ENCODE measurements around the gene DAW1. TPM values are rescaled to one million over a fixed set of nuclear protein-coding genes. Genes with fewer than 3 reads are reported as not detected.

Gene DAW1
- total RNA-seq, 1 experiment from 2014 or later, result 0.20 TPM

DNA sequence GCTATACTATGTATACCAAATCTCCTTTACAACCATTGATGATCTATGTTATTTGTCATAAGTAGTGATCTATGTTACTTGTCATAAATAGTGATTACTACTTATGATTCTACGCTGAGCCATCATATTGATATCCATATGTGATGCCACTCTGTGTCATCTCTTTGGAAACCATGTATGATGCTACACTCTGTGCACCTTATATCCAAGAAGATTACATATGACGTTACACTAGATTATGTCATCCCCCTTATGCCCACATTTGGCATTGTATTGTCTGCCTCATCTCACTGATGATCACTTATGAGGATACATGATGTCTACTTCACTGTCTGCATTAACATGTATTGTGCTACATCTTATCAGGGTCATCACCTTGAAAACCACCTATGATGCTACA is 42.9 kb downstream of the DAW1 start:
- Histone ChIP-seq H3K36me3 (ENCODE audit: control insufficient read depth in 1 of 2, insufficient read depth in 2 of 2, low read length in 2 of 2) (no peaks in the 10 kb centered on the region), H2AFZ (ENCODE audit: low read depth, low read length, poor library complexity, severe bottlenecking) (no peak overlapping the region), H3K4me1 (ENCODE audit: control insufficient read depth in 1 of 2, insufficient read depth in 2 of 2, low read length in 2 of 2) (no peaks in the 10 kb centered on the region), H3K9me3 (ENCODE audit: control insufficient read depth in 1 of 2, insufficient read depth in 1 of 2, low read depth in 1 of 2, low read length in 2 of 2) (no peaks in the 10 kb centered on the region), H3K9ac (ENCODE audit: low read length) (no peak overlapping the region), H3K4me2 (ENCODE audit: low read length) (no peak overlapping the region), H4K20me1 (ENCODE audit: insufficient read depth) (no peaks in the 10 kb centered on the region), H3K27ac (ENCODE audit: low read depth, low read length) (no peak overlapping the region), H3K9me2 (ENCODE audit: insufficient read depth) (no peaks in the 10 kb centered on the region), H3K4me3 (replicated peaks in 1 of 2; ENCODE audit: low read depth in 1 of 2, low read length in 2 of 2) (no peak overlapping the region), H3K79me2 (ENCODE audit: insufficient read depth, low read length) (no peaks in the 10 kb centered on the region), H3K27me3 (ENCODE audit: insufficient read depth, low read length) (no peaks in the 10 kb centered on the region)
- no peak for ATAC-seq
- TF ChIP-seq EZH2 (IDR thresholded peaks at IDR 0.05) (no peak), CBX3 (IDR thresholded peaks at IDR 0.05; ENCODE audit: low read depth) (no peak), EGR1 (IDR thresholded peaks at IDR 0.05; ENCODE audit: low read depth) (no peak), MAX (IDR thresholded peaks at IDR 0.05) (no peak), ELF1 (IDR thresholded peaks at IDR 0.05; ENCODE audit: borderline replicate concordance, low read depth) (no peak), SRF (IDR thresholded peaks at IDR 0.05; ENCODE audit: low read depth) (no peak), POLR2A (IDR thresholded peaks at IDR 0.05; ENCODE audit: borderline replicate concordance, extremely low read depth, insufficient read depth, insufficient read length) (no peak), FOSL1 (IDR thresholded peaks at IDR 0.05; ENCODE audit: low read depth) (no peak), ZFX (IDR thresholded peaks at IDR 0.05) (no peak), ATF3 (IDR thresholded peaks at IDR 0.05) (no peak), YY1 (IDR thresholded peaks at IDR 0.05; ENCODE audit: extremely low read depth, insufficient replicate concordance, low read depth, low read length) (no peak), POLR2AphosphoS5 (IDR thresholded peaks at IDR 0.05; ENCODE audit: low read depth, low read length) (no peak), SIN3A (IDR thresholded peaks at IDR 0.05; ENCODE audit: low read depth) (no peak)
- ChIA-PET CTCF (no interaction called here), RAD21 (ENCODE audit: low non-redundant PET in 1 of 2, low total read pairs in 2 of 2, uncharacterized antibody in 2 of 2, unreplicated experiment in 2 of 2) (no interaction called here), POLR2A (no interaction called here)
- DNase-seq (ENCODE audit: low read depth, low spot score), result no peak
- BruUV-seq (replicated peaks), result no TSS peak
- intact Hi-C loops (cut with micrococcal nuclease), result no loop called here

- no TSS peak for BruUV-seq (replicated peaks)
- H2AFZ ChIP-seq (ENCODE audit: low read depth, low read length, poor library complexity, severe bottlenecking), result no peak overlapping the region
- no peaks in the 10 kb centered on the region for H3K9me3 ChIP-seq (ENCODE audit: control insufficient read depth in 1 of 2, insufficient read depth in 1 of 2, low read depth in 1 of 2, low read length in 2 of 2)
- ChIA-PET POLR2A (no interaction called here), RAD21 (ENCODE audit: low non-redundant PET in 1 of 2, low total read pairs in 2 of 2, uncharacterized antibody in 2 of 2, unreplicated experiment in 2 of 2) (no interaction called here), CTCF (no interaction called here)
- no peaks in the 10 kb centered on the region for H3K36me3 ChIP-seq (ENCODE audit: control insufficient read depth in 1 of 2, insufficient read depth in 2 of 2, low read length in 2 of 2)
- intact Hi-C loops (cut with micrococcal nuclease), result no loop called here
- ATAC-seq, result no peak
- no peak overlapping the region for H3K9ac ChIP-seq (ENCODE audit: low read length)
- no peak for DNase-seq (ENCODE audit: low read depth, low spot score)
- no peaks in the 10 kb centered on the region for H3K9me2 ChIP-seq (ENCODE audit: insufficient read depth)
- H3K4me1 ChIP-seq (ENCODE audit: control insufficient read depth in 1 of 2, insufficient read depth in 2 of 2, low read length in 2 of 2), result no peaks in the 10 kb centered on the region
- no peak overlapping the region for H3K4me3 ChIP-seq (replicated peaks in 1 of 2; ENCODE audit: low read depth in 1 of 2, low read length in 2 of 2)
- no peaks in the 10 kb centered on the region for H3K27me3 ChIP-seq (ENCODE audit: insufficient read depth, low read length)
- no peak overlapping the region for H3K27ac ChIP-seq (ENCODE audit: low read depth, low read length)
- no peak for TF ChIP-seq SP1 (IDR thresholded peaks at IDR 0.05; ENCODE audit: low read depth)
- no peak for TF ChIP-seq ZFX (IDR thresholded peaks at IDR 0.05)
- TF ChIP-seq ZBTB33 (IDR thresholded peaks at IDR 0.05; ENCODE audit: extremely low read depth, insufficient replicate concordance, low read length), result no peak
- no peak for TF ChIP-seq MAX (IDR thresholded peaks at IDR 0.05)
- TF ChIP-seq TCF7L2 (IDR thresholded peaks at IDR 0.05; ENCODE audit: borderline replicate concordance, extremely low read depth, insufficient read depth, insufficient read length), result no peak
- no peak for TF ChIP-seq EZH2phosphoT487 (IDR thresholded peaks at IDR 0.05; ENCODE audit: borderline replicate concordance)
- no peak for TF ChIP-seq CTCF (IDR thresholded peaks at IDR 0.05 in 2 of 3, conservative IDR thresholded peaks at IDR 0.05 in 1 of 3; ENCODE audit: borderline replicate concordance in 1 of 3, insufficient read depth in 1 of 3, low read depth in 2 of 3, low read length in 2 of 3)
- no peaks in the 10 kb centered on the region for H3K79me2 ChIP-seq (ENCODE audit: insufficient read depth, low read length)
- H4K20me1 ChIP-seq (ENCODE audit: insufficient read depth), result no peaks in the 10 kb centered on the region
- no peak overlapping the region for H3K4me2 ChIP-seq (ENCODE audit: low read length)
Measured at GRCh38 chr2:227921648-227922047, 50.2 kb downstream of the DAW1 start.
